ENCODE results near the gene PRR12. TPM values are rescaled to one million over a fixed set of nuclear protein-coding genes. Genes with fewer than 3 reads are reported as not detected.
A peak's percentile ranks its signal among the peaks of the same experiment; 100 is the strongest.

The PRR12 gene
- total and polyA plus RNA-seq, 9 of the 15 experiments (the other 6 are each of a cell fraction or from before 2014, with no cell fraction given) = 0.01 to 21.1 (median 0.98) TPM

DNA sequence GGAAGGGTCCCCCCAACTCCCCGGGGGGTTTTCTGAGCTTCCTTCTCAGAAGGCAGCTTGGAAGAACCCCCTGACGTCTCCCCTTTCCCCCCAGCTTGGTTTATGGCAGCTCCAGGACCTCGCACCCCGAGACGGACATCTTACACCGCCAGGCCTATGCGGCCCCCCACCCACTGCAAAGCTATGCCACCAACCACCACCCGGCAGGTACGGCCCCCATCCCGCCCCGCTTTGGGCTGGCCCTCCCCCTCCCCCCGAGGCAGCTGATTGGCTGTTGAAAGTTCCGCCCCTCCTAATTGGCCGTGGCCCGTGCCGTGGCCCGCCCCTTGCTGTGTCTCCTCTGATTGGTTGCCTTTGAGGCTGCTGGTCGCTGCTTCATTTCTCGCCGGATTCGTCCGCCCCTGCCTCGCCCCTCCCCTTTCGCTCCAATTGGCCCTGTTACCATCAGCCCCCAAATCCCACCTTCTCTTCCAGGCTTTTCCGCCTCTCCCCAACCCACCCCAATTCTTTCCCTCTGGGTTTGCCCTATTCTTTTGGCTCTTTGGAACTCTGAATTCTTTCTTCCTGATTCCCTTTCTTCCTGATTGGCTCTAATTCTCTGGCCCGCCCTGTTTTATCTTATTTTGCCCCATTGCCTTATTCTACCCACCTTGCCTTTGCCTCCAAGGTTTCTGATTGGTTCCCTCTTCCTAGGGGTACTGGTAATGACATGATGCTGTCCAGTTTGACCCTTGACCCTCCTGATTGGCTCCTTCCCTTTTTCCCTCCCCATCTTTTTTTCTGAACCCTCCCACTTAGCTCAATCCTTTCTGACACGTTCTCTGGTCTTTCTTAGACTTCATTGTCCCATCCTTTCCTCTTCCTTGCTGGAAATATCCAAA is 2.5 kb downstream of the PRR12 start (continued):
- TF ChIP-seq, protein P1, sequence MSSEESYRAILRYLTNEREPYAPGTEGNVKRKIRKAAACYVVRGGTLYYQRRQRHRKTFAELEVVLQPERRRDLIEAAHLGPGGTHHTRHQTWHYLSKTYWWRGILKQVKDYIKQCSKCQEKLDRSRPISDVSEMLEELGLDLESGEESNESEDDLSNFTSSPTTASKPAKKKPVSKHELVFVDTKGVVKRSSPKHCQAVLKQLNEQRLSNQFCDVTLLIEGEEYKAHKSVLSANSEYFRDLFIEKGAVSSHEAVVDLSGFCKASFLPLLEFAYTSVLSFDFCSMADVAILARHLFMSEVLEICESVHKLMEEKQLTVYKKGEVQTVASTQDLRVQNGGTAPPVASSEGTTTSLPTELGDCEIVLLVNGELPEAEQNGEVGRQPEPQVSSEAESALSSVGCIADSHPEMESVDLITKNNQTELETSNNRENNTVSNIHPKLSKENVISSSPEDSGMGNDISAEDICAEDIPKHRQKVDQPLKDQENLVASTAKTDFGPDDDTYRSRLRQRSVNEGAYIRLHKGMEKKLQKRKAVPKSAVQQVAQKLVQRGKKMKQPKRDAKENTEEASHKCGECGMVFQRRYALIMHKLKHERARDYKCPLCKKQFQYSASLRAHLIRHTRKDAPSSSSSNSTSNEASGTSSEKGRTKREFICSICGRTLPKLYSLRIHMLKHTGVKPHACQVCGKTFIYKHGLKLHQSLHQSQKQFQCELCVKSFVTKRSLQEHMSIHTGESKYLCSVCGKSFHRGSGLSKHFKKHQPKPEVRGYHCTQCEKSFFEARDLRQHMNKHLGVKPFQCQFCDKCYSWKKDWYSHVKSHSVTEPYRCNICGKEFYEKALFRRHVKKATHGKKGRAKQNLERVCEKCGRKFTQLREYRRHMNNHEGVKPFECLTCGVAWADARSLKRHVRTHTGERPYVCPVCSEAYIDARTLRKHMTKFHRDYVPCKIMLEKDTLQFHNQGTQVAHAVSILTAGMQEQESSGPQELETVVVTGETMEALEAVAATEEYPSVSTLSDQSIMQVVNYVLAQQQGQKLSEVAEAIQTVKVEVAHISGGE (CRISPR knock-in tag; IDR thresholded peaks at IDR 0.05) = no peak
- TF ChIP-seq SP2 (IDR thresholded peaks at IDR 0.05; ENCODE audit: extremely low read depth, low read depth, low read length, poor library complexity, severe bottlenecking) (peak; percentile 76), STAT5A (IDR thresholded peaks at IDR 0.05; ENCODE audit: borderline replicate concordance, low read length) (no peak), SIN3B (IDR thresholded peaks at IDR 0.05; ENCODE audit: low read depth) (no peak), RBM17 (IDR thresholded peaks at IDR 0.05; ENCODE audit: borderline replicate concordance, low read depth, low read length) (no peak), ARNT (IDR thresholded peaks at IDR 0.05) (no peak), ZNF24 (IDR thresholded peaks at IDR 0.05) (no peak)
- TF ChIP-seq, protein P2, sequence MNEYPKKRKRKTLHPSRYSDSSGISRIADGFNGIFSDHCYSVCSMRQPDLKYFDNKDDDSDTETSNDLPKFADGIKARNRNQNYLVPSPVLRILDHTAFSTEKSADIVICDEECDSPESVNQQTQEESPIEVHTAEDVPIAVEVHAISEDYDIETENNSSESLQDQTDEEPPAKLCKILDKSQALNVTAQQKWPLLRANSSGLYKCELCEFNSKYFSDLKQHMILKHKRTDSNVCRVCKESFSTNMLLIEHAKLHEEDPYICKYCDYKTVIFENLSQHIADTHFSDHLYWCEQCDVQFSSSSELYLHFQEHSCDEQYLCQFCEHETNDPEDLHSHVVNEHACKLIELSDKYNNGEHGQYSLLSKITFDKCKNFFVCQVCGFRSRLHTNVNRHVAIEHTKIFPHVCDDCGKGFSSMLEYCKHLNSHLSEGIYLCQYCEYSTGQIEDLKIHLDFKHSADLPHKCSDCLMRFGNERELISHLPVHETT (CRISPR knock-in tag; conservative IDR thresholded peaks at IDR 0.05 in 1 of 2, IDR thresholded peaks at IDR 0.05 in 1 of 2) = no peak
- TF ChIP-seq, protein P3, sequence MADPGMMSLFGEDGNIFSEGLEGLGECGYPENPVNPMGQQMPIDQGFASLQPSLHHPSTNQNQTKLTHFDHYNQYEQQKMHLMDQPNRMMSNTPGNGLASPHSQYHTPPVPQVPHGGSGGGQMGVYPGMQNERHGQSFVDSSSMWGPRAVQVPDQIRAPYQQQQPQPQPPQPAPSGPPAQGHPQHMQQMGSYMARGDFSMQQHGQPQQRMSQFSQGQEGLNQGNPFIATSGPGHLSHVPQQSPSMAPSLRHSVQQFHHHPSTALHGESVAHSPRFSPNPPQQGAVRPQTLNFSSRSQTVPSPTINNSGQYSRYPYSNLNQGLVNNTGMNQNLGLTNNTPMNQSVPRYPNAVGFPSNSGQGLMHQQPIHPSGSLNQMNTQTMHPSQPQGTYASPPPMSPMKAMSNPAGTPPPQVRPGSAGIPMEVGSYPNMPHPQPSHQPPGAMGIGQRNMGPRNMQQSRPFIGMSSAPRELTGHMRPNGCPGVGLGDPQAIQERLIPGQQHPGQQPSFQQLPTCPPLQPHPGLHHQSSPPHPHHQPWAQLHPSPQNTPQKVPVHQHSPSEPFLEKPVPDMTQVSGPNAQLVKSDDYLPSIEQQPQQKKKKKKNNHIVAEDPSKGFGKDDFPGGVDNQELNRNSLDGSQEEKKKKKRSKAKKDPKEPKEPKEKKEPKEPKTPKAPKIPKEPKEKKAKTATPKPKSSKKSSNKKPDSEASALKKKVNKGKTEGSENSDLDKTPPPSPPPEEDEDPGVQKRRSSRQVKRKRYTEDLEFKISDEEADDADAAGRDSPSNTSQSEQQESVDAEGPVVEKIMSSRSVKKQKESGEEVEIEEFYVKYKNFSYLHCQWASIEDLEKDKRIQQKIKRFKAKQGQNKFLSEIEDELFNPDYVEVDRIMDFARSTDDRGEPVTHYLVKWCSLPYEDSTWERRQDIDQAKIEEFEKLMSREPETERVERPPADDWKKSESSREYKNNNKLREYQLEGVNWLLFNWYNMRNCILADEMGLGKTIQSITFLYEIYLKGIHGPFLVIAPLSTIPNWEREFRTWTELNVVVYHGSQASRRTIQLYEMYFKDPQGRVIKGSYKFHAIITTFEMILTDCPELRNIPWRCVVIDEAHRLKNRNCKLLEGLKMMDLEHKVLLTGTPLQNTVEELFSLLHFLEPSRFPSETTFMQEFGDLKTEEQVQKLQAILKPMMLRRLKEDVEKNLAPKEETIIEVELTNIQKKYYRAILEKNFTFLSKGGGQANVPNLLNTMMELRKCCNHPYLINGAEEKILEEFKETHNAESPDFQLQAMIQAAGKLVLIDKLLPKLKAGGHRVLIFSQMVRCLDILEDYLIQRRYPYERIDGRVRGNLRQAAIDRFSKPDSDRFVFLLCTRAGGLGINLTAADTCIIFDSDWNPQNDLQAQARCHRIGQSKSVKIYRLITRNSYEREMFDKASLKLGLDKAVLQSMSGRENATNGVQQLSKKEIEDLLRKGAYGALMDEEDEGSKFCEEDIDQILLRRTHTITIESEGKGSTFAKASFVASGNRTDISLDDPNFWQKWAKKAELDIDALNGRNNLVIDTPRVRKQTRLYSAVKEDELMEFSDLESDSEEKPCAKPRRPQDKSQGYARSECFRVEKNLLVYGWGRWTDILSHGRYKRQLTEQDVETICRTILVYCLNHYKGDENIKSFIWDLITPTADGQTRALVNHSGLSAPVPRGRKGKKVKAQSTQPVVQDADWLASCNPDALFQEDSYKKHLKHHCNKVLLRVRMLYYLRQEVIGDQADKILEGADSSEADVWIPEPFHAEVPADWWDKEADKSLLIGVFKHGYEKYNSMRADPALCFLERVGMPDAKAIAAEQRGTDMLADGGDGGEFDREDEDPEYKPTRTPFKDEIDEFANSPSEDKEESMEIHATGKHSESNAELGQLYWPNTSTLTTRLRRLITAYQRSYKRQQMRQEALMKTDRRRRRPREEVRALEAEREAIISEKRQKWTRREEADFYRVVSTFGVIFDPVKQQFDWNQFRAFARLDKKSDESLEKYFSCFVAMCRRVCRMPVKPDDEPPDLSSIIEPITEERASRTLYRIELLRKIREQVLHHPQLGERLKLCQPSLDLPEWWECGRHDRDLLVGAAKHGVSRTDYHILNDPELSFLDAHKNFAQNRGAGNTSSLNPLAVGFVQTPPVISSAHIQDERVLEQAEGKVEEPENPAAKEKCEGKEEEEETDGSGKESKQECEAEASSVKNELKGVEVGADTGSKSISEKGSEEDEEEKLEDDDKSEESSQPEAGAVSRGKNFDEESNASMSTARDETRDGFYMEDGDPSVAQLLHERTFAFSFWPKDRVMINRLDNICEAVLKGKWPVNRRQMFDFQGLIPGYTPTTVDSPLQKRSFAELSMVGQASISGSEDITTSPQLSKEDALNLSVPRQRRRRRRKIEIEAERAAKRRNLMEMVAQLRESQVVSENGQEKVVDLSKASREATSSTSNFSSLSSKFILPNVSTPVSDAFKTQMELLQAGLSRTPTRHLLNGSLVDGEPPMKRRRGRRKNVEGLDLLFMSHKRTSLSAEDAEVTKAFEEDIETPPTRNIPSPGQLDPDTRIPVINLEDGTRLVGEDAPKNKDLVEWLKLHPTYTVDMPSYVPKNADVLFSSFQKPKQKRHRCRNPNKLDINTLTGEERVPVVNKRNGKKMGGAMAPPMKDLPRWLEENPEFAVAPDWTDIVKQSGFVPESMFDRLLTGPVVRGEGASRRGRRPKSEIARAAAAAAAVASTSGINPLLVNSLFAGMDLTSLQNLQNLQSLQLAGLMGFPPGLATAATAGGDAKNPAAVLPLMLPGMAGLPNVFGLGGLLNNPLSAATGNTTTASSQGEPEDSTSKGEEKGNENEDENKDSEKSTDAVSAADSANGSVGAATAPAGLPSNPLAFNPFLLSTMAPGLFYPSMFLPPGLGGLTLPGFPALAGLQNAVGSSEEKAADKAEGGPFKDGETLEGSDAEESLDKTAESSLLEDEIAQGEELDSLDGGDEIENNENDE (IDR thresholded peaks at IDR 0.05; ENCODE audit: low read depth, low read length) = no peak

Data from K562 (cell line).